ENCODE data around the gene ATOH8. TPM values are rescaled to one million over a fixed set of nuclear protein-coding genes. Genes with fewer than 3 reads are reported as not detected.

ATOH8 gene
- 44.9 TPM for total RNA-seq
- long read RNA-seq, transcript ATOH8-201 (3 exons, 2,438 nt), result major isoform, 75 of 114 reads
- long read RNA-seq, partial matches to known transcripts, result 2 of 114 reads
- long read RNA-seq, other reads (novel, unspliced or antisense), result 37 of 114 reads

- peaks cover 11% of the 10 kb centered on the region for H3K27me3 ChIP-seq (ENCODE audit: low read depth)
- intact Hi-C loops (cut with DNase I), result no loop called here
- peak; percentile 57 to 63 for ATAC-seq
- no peaks in the 10 kb centered on the region for H3K9me3 ChIP-seq
- peak; percentile 90 for DNase-seq
- no peak for TF ChIP-seq CTCF (IDR thresholded peaks at IDR 0.05)
- H3K4me1 ChIP-seq, result peaks cover 81% of the 10 kb centered on the region
- peak within 1 kb of the TSS; percentile 91 for H3K27ac ChIP-seq
- peak within 1 kb of the TSS; percentile 89 for H3K4me3 ChIP-seq
- peaks cover 7% of the 10 kb centered on the region for H3K36me3 ChIP-seq
Observed at GRCh38 chr2:85753525-85754312, at the start of gene ATOH8. TSS of gene ATOH8 (plus strand) at chr2:85753991. CDS start at chr2:85754190, 199 bp downstream.

GRCh38 chr2:85704038-85704437 lies 49.8 kb upstream of the ATOH8 start:
- H3K36me3 ChIP-seq, result no peaks in the 10 kb centered on the region
- no peak overlapping the region for H3K4me3 ChIP-seq
- H3K9me3 ChIP-seq, result no peaks in the 10 kb centered on the region
- no peak for TF ChIP-seq CTCF (IDR thresholded peaks at IDR 0.05)
- H3K27me3 ChIP-seq (ENCODE audit: low read depth), result no peaks in the 10 kb centered on the region
- H3K27ac ChIP-seq, result peak overlapping the region; percentile 94
- intact Hi-C loops (cut with DNase I), result no loop called here
- peaks cover 54% of the 10 kb centered on the region for H3K4me1 ChIP-seq
- no peak for DNase-seq
- ATAC-seq, result no peak

GRCh38 chr2:85704800-85705679 lies 48.8 kb upstream of the ATOH8 start:
- intact Hi-C loops (cut with DNase I), result no loop called here
- H3K4me3 ChIP-seq, result no peak overlapping the region
- H3K9me3 ChIP-seq, result no peaks in the 10 kb centered on the region
- H3K4me1 ChIP-seq, result peaks cover 64% of the 10 kb centered on the region
- peak overlapping the region; percentile 94 for H3K27ac ChIP-seq
- DNase-seq (no peak), ATAC-seq (no peak)
- TF ChIP-seq CTCF (IDR thresholded peaks at IDR 0.05), result no peak
- H3K36me3 ChIP-seq, result no peaks in the 10 kb centered on the region
- no peaks in the 10 kb centered on the region for H3K27me3 ChIP-seq (ENCODE audit: low read depth)

- peaks cover 71% of the 10 kb centered on the region for H3K4me1 ChIP-seq
- peak; percentile 68 for DNase-seq
- peak; percentile 81 to 87 for ATAC-seq
- intact Hi-C loops (cut with DNase I), result no loop called here
- H3K27me3 ChIP-seq (ENCODE audit: low read depth), result no peaks in the 10 kb centered on the region
- no peaks in the 10 kb centered on the region for H3K9me3 ChIP-seq
- peak overlapping the region; percentile 94 for H3K27ac ChIP-seq
- no peaks in the 10 kb centered on the region for H3K36me3 ChIP-seq
- TF ChIP-seq CTCF (IDR thresholded peaks at IDR 0.05), result no peak
- no peak overlapping the region for H3K4me3 ChIP-seq
Observed at GRCh38 chr2:85705680-85706039, 48.1 kb upstream of the ATOH8 start.

- intact Hi-C loops (cut with DNase I), result no loop called here
Observed at GRCh38 chr2:85706063-85706462, 47.7 kb upstream of the ATOH8 start.

More at GRCh38 chr2:85706063-85706462, 47.7 kb upstream of the ATOH8 start:
- Histone ChIP-seq H3K4me1 (peaks cover 75% of the 10 kb centered on the region), H3K9me3 (no peaks in the 10 kb centered on the region), H3K36me3 (no peaks in the 10 kb centered on the region), H3K27ac (peak overlapping the region; percentile 94), H3K27me3 (ENCODE audit: low read depth) (no peaks in the 10 kb centered on the region), H3K4me3 (no peak overlapping the region)
- no peak for TF ChIP-seq CTCF (IDR thresholded peaks at IDR 0.05)
- DNase-seq (no peak), ATAC-seq (no peak)
